Activated CD8-positive, alpha-beta memory T cell treated with anti-CD3 and anti-CD28 coated beads for 48 hours (primary cell): ENCODE data around the gene MYO1D.
"Not testable (repeated sequence)": the region's sequence is repeated elsewhere in the genome, so short reads cannot be mapped to it uniquely, and the experiment has no call there.

Experiments used
- DNase-seq, 3 experiments: peaks; one replicate each; pipeline ENCODE4 v3.0.0-alpha.2; 2020; ENCODE audit warnings: low read depth in 2 of 3, low spot score in 2 of 3

MYO1D gene

DNA sequence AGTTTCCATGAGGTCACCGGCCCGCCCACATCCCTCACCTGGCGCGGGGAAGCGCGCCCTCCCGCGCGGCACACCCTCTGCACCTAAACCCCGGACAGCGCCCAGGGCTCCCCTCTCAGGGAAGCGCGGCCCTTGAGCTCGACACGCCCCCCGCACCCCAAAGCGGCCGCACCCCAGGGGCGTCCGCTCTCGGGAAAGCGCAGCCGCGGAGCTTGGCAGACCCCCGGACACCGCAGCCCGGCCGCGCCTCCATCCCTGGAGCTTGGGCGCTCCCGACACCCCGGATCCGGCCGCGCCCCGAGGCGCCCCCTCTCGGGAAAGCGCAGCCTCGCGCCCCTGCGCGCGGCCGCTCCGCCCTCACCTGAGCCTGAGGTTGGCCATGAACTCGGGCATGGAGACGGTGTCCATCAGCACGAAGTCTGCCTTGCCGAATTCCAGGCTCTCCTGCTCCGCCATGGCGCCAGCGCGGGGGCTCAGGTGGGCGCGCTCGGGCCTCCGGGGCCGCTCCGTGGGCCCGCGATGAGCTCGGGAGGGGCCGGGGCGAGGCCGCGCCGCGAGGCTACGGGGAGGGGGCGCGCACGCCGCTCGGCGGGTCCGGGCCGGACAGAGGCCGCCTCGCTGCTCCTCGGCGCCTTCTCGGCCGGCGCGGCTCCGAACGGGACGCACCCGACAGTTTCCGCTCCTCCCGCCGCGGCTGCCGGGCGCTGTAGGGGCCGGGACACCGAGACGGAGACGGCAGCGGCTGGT lies at the start of gene MYO1D:
Gene MYO1D (minus strand): TSS at position 708 of the 747 bp plus-strand sequence. CDS start 252 bp downstream, at position 456.
- DNase-seq: peak; percentile 32 to 53 (median 52)

DNA sequence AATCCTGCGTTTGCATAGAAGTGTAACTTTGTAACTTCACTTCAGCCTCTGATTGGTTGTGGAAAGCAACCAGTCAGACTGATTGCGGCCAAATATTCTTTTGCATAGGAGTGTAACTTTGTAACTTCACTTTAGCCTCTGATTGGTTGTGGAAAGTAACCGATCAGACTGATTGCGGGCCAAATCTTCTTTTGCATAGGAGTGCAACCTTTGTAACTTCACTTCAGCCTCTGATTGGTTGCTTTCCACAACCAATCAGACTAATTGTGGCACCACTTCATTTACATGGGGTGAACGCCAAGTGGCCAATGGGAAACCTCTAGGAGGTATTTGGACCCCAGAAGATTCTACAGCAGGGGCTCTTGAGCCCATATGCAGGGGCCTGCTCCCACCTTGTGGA lies 49.3 kb upstream of the MYO1D start:
- DNase-seq: no peak

DNA sequence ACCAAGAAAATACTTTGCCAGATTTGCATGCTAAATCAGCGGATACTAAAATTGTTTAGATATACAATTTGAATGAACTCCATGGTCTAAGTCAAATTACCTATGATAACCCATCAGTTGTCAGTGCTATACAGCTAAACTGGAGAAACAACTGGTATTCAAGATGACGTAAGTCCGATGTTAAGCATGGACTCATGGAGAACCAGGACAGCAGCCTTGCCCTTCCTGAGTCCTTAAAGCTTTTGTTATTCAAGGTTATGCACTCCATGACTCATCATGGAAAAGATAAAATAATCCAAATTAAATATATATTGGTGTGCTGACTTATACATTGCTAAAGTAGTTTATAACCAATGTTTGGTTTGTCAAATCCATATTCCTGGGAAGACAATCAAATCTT lies 47.0 kb upstream of the MYO1D start:
- DNase-seq: not testable (repeated sequence)

DNA sequence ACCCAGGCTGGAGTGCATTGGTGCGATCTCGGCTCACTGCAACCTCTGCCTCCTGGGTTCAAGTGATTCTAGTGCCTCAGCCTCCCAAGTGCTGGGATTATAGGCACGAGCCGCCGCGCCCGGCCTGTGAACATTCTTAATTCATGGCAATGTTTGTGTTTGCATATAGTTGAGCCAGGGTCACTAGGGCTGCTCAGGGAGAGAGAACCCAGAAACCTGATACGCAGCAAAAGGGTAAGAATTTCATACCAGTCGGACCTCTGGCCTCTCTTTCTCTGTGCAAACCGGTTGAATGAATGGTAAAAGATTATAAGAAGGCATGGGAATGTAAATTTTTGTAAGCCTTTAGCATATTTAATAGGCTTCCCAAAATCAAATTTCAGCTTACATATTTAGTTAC lies 44.1 kb upstream of the MYO1D start:
- DNase-seq: no peak

DNA sequence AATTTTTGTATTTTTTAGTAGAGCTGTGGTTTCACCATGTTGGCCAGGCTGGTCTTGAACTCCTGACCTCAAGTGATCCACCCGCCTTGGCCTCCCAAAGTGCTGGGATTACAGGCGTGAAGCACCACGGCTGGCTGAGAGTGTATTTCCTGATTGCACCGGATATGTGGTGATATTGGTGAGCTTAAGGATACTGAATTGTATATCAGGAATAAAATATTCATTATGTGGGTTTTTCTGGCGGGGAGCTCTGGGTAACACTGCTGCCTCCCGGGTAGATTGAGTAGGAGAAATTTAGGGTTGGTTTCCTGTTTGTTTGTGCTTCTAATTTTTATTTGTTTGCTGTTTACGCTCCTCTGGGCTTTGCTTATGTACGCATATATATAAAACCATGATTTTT lies 43.4 kb upstream of the MYO1D start:
- DNase-seq: no peak

DNA sequence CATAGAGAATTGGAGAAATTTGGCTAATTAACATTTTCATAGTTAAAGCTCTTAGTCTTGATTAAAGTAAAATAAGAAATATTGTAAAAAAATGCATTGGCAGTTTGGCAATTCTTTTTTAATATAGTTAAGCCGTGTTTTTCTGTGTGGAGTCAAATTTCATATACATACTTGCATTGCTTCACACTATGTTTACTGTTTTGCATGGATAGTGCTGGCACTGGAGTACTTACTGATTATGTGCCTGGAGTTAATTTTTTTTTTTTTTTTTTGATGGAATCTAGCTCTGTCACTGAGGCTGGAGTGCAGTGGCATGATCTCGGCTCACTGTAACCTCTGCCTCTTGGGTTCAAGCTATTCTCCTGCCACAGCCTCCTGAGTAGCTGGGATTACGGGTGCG lies 43.0 kb upstream of the MYO1D start:
- not testable (repeated sequence) for DNase-seq

DNA sequence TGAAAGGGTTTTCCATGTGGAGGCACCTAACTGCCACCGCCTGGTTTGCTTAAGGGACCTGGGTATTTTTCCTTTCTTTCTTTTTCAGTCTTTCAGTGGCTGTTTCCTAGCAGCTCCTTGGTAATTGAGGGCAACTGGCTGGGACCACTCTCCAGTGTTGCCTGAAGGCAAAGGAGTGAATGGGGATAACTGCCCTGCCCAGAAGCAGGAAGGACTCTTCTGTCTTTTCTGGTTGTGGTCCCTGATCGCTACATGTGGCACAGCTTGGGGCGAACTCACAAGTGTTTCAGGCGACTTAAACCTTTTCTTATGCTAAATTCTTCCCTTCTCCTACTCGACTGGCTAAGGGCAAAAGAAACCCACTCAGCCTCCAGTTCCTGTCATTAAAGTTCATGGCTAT lies 40.9 kb upstream of the MYO1D start:
- DNase-seq: no peak

DNA sequence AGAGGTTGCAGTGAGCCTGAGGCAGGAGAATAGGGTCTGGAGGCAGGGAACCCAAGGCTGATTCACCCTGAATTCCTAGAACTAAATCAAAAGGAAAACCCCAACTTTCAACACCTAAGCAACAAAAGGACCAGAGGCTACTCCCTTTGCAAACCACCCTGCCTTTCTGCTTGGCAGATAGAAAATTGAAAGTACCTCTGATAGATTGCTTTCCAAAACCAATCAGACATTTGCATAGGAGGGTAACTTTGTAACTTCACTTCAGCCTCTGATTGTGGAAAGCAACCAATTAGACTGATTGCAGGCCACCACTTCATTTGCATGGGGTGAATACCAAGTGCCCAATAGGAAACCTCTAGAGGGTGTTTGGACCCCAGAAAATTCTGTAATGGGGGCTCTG lies 40.2 kb upstream of the MYO1D start:
- no peak for DNase-seq

DNA sequence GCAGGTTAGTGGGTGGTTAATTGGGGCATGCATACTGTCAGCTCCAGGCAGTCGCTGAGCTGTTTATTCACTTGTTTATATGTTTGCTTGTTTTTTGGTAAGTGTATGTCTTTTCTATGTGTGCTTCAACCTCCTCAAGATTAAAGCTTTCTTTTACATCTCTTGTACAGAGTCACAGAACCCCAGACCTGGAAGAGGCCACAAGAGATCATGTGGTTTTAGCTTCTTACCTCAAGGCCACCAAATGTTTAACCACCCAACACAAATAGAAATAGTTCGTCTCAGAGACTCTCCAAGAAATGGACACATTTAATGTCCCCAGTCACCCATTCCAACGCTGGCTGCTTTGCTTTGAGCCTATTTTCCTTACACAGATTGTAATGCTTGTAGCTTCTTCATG lies 39.2 kb upstream of the MYO1D start:
- DNase-seq: no peak

DNA sequence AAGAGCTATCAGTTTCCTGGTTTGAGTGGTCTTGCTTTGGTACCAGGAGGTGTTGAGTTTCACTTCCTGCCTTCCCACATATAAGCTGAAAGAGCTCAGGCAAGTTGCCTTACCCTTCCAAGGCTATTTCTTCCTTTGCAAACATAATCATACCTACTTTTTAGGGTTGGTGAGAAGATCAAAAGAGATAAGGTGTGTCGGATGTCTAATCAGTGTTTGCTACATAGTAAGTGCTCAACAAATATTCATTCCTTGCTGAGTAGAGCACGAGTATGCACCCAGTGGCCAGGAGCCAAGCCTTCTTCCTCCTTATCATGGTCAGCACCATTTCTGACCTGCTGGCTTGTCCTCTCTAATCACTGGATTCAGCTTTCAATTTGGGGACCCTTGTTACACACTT lies 38.3 kb upstream of the MYO1D start:
- DNase-seq: no peak

DNA sequence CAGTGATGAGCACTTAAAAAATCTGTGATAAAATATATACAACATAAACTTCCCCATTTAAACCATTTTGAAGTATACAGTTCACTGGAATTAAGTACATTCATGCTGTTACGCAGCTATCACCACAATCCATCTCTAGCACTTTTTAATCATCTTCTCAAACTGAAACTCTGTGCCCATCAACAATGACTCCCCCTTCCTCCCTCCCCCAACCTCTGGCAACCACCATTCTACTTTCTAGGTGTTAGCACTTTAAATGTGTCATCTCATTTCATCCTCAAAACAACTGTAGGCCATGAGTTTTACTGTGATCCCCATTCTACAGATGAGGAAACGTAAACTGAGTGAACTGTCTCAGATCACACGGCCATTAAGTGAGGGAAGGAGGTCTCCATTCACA lies 37.3 kb upstream of the MYO1D start:
- DNase-seq: no peak

DNA sequence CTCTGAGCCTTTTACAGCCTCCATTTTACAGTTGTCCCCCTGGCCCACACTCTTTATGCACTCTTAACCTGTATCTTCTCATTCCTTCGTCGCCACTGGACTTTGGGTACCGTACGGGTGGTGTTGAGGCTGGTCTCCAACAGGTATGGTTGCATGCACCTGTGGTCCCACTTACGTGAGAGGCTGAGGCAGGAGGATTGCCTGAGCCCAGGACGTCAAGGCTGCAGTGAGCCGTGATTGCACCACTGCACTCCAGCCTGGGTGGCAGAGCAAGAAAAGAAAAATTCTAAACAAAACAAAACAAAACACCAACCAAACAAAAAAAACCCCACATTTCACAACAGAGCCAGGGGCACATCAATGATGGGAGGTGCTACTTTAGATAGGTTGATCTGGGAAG lies 36.7 kb upstream of the MYO1D start:
- no peak for DNase-seq

DNA sequence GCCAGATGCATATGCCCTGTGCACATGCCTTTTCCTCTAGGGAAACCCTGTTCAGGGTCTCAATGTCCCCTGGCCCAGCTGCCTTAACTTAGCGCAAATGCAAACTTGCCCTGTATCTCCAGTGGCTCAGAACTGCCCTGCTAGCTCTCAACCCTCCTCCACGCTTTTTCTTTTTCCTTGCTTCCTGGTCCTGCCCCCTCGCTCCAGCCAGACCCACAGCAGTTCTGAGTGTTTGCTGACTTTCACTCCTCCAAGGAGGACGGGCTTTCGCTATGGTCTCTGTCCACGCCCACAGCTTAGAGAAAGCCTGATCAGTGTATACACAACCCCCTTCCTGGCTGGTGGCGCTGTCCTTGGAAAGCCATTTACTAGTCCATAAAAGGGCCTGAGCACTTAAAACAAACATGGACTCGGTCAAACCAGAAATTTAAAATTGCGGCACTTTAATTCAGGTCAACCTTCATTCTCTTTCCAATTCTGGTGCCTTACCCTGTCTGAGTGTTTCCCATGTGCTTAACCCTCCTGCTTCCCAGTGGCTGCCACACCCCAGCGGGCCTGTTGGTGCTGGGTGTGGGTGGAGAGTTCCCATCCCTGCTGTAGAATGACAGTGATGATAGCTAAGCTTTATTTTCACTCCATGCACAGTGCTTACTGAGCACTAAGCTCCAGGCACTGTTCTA lies 35.4 kb upstream of the MYO1D start:
- no peak for DNase-seq

DNA sequence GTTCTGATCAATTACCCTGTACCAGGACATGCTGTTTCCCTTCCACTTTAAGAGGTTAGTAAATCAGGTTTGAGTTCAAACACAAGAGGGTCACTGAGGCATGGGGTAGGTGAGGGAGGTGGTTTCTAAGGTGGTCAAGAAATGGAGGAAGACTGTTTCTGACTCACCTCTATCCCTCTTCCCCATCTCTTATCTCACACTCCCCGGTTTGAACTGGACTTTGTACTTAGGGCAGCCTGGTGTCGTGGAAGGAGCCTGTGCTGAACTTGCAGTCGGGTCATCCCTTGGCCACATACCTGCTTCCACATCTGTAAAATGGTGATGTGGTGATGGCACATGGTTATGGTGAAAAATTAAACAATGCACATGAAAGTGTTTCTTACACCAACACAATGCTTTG lies 33.8 kb upstream of the MYO1D start:
- DNase-seq: no peak

DNA sequence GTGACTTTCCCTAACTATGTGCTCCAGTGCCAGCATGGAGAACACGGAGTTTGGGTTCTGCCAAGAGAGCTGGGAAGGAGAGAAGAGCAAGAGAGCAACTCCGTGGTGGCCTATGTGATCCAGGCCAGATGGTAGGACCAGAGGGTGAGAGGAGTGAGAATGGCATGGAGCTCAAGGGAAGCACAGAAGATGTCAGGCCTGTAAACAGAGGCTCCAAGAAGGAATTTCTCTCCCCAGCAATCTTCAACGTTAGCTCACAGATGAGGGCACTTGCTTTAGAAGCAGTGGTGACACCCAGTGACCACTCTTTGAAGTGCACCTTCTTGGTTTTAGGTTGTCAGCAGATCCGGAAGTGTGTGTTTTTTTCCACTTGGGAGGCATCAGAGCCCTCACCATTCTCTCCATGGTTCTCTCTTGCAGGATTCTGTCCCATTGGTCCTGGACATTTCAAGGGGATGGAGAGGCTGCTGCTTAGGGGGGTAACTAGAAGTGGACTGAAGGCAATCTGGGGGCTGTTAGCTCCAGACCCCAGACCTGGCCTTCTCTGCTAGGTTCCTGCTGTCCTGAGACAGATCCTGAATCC lies 33.0 kb upstream of the MYO1D start:
- DNase-seq: no peak

DNA sequence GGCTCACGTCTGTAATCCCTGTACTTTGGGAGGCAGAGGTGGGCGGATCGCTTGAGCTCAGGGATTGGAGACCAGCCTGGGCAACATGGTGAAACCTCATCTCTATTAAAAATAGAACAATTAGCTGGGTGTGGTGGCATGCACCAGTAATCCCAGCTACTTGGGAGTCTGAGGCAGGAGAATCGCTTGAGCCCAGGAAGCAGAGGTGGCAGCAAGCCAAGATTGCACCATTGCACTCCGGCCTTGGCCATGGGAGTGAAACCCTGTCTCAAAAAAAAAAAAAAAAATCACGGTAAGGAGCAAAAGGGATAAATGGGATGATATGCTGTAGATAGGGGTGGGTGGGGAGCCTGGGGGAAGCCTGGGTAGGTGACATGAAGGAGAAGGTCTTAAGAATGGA lies 30.7 kb upstream of the MYO1D start:
- DNase-seq: no peak

DNA sequence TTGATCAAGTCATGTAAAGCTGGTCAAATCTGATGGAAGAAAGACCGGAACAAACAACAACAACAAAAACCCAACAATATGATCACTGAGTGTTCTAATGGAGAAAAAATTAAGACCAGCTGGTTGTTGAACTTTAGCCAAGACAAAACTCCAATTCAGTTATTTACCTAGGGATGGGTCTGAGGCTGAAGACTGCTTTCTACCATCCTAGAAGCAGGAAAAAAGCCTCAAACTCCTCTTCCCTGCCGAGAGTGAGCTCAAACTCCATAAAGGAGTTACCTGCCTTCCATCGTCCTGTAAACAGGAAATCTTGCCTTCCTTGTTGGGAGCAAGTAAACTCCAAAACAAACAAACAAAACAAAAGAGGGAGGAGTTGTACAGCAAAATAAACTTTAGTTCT lies 28.0 kb upstream of the MYO1D start:
- no peak for DNase-seq

DNA sequence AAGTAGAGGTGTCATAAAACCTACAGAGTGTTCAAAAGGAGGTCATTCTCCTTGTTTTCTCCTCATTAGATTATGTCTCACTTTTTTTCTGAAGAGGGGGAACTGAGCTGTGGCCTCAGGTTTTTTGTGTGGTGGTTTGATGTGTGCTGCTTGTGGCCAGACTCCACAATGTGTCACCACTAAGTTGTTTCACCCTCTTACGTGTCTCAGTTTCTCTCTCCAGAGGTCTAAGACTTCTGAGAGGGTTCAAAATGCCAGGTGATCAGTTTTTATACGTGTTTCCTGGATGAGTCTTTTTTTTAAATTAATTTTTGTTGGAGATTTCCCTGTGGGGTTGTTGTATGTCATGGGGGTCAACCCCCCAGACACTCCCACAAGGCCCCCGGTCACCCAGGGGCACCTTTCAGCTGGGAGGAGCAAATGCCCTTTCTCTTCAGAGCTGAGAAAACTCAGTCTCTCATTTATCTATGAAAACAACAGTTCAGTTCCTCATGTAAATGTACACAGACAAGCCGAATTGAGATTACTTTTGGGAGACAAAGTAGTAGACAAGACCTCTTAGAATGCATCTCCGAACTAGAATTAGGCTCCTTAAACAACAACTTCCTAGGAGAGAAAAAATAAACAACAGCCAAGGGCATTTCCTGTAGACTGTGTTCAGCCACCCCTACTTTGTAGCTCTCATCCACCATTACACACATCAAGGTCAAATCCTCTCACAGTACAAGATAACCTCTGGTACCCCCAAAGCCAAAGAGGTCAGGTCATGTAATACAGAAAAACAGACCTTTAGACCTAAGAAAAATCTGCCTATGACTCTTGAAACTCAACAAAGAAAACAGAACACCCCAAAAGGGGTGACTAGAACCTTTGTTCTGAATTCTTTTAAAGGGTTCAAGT lies 27.1 kb upstream of the MYO1D start:
- DNase-seq: no peak

DNA sequence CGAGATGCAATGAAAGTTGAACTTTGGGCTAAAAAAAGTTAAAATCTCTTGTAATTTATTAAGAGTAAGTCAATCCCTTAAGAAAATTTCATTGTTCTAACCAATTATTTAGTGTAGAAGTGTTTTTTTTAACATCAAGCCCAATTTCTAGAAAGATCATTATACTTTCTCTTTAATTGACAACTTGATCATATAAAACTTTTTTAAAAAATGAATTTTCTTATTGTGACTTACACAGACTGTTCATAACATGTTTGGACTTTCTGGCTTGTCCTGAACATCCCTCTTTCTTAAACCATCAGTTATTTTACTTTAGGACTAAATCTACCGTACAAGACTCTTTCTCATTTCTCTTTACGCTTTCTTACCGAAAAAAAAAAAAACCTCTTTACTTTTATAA lies 24.8 kb upstream of the MYO1D start:
- DNase-seq: no peak

DNA sequence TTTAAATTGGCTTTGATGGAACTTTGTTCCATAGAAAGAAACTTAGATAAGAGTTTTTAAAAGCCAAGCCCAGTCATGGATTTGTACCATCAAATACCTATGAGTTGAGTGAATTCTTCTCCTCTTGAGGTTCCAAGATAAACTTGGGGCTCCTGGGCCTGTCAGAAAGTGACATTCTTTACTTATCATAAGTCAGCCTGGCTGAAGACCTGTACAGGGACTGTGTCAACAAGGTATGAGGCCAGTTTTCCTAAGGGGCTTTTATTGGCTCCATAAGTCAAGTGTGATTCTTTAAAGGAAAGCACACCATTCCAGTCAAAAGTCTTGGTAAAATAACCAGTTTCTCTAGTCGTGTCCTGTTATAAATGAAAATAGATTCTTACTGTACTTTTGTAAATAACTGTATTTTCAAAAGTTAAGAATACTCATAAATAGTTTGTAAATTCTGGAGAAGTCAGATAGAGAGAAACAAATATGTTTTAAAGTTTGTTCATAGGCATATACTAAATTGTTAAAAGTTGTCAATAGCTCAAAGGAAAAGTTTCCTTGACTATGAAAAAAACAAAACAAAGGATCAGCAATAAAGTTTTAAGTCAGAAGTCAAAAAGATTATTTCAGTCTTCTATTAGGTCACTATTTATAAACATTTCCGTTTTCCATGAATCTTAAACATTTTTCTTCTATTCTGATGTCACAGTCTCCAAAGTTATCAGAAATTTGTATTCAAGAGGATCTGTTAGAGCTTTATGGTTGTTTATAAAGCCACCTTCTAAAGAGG lies 22.5 kb upstream of the MYO1D start:
- no peak for DNase-seq
